IPS DF 4.7 (cell line): Measurements from ENCODE around the gene MTLN.
"Not testable (repeated sequence)": the region's sequence is repeated elsewhere in the genome, so short reads cannot be mapped to it uniquely, and the experiment has no call there.

ENCODE experiments used
- DNase-seq: peaks from one replicate; pipeline ENCODE4 v3.0.0-alpha.2; 2013; ENCODE audit warnings: low spot score; ENCODE audit errors: extremely low read depth

The MTLN gene

GRCh38 chr2:110211938-110212858 is at the start of gene MTLN:
Gene MTLN (minus strand): TSS chr2:110212547. CDS start chr2:110212525, 22 bp downstream.
- DNase-seq: no peak

DNA sequence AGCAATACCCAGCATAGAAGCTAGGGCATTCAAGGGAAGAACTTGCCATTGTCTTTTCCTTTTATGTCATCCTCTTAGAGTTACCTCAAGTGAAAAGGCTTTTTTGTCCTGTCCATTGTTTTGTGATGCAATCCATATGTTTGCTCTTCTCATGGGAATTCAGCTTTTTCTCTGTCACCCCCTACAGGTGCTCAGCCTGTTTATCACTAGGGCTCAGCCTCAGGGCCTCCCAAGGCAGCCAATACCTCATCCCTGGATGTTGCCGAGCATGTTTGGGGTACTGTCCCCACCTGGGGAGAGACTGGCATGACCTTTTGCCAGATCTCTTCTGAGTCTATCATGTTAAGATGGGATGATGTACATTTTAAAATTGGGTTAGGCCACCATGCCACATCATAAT is 49.6 kb upstream of the MTLN start:
- DNase-seq: not testable (repeated sequence)

DNA sequence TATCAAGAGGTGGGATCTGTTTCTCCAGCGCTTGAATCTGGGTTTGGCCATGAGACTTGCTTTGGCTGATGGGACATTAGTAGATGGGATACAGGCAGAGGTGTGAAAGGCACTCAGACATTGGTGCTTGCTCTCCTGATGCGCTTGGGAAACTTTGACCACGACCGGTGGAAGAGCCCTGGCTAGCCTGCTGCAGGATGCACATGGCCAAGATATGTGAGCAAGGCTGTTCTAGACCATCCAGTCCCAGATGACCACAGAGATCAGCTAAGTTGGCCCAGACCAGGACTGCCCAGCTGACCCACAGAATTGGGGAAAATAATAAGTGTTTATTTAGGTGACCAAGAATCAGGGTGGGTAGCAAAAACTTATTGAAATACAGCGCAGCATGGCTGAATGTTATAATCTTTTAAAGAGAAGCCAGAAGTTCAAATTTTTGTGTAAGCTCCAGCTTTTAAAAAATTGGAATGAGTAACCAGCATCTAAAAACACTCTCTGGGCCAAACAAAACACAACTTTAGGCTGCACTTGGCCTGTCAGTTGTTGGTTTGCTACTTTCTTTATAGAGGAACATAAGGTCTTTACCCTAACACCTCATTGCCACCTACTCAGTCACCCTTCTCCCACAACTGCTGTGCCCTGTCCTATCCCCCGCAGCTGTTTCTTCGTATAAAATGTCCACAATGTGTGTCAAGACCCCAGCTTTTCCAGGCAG is 35.9 kb upstream of the MTLN start:
- not testable (repeated sequence) for DNase-seq

DNA sequence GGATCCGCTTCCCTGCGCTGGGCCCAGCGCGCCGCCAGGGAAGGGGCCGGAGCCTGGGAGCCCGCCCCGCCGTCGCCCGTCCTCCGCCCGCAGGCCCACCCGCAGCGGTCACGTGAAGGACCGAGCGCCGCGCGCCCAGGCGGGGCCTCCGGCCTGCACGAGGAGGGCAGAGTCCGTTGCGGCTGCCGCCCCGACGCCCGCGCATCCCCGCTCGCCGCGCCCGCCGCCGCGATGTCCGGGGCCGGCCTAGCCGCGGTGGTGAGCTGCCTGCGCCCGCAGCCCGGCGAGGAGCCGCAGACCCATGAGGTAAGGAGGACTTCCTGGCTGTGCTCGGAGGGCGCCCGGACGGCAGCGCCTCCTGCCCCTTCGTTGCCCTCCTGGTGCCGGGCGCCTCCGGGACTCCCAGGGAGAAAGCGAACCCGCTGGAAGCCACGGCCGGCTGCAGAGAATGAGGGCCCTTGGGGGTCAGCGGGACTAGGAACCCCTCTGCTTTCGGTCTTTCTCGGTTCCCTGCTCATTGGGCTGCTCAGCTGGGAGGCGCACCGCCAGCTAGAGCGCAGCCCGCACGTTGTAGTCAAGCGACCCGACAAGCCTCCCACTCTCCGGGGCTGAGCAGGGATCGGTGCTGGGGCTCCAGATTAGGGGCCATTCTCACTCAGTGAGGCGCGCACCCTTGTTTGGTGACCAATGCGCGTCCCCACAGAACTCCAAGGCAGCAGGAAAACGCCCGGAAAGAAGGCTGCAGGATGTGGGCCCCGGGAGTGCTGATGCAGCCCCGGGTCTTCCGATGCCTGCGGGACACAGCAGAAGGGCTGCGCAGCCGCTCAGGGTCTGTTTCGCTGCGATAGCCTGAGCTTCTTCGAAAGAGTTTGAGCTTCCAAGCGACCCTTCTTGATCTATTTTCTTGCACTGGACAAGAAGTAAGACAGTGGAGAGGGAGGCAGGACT is 33.4 kb upstream of the MTLN start:
- DNase-seq: not testable (repeated sequence)

- not testable (repeated sequence) for DNase-seq
These were observed 30.9 kb upstream of the MTLN start for GRCh38 chr2:110243283-110243682.

DNA sequence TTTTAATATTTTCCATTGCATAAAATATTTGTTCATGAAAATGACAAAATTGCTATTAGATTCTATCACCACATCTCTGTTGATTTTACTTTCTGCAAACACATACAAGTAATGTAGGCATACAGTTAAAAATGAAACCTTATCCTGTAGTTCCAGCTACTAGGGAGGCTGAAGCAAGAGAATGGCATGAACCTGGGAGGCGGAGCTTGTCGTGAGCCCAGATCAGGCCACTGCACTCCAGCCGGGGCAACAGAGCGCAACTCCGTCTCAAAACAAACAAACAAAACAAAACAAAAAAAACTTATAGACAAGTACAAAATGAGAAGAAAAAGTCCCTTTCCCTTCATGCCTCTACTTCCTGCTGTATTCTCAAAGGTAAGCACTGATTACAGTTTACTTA is 22.2 kb upstream of the MTLN start:
- DNase-seq: not testable (repeated sequence)

- not testable (repeated sequence) for DNase-seq
These were observed 17.5 kb upstream of the MTLN start for GRCh38 chr2:110229886-110230285.

- DNase-seq: not testable (repeated sequence)
These were observed 10.3 kb upstream of the MTLN start for GRCh38 chr2:110222626-110223025.

GRCh38 chr2:110221938-110222337 is 9.6 kb upstream of the MTLN start:
- DNase-seq: no peak

- no peak for DNase-seq
These were observed 7.8 kb upstream of the MTLN start for GRCh38 chr2:110220190-110220564.

GRCh38 chr2:110219496-110220189 is 7.3 kb upstream of the MTLN start:
- DNase-seq: no peak

- DNase-seq: not testable (repeated sequence)
These were observed 6.5 kb upstream of the MTLN start for GRCh38 chr2:110218889-110219288.

GRCh38 chr2:110216803-110217202 is 4.5 kb upstream of the MTLN start:
- no peak for DNase-seq

- DNase-seq: no peak
These were observed 3.9 kb upstream of the MTLN start for GRCh38 chr2:110216199-110216598.

GRCh38 chr2:110215566-110216158 is 3.3 kb upstream of the MTLN start:
- no peak for DNase-seq

DNA sequence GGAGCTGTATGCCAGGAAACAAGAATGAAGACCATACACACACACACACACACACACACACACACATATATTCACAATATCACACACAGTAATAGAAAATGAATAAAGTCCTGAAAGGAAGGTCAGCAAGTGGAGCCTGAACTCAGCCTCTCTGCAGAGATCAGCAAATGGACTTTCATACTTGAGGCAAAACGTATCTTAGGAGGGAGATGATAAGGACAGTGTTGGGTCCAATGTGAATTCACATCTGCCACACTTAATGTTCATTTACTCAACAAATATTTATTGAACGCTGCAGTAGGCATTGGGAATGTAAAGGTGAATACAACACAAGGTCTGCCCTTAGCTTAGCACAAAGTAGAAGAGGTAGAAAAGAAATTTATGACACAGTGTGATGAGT is 2.7 kb upstream of the MTLN start:
- no peak for DNase-seq

GRCh38 chr2:110213522-110213921 is 1.2 kb upstream of the MTLN start:
- not testable (repeated sequence) for DNase-seq

DNA sequence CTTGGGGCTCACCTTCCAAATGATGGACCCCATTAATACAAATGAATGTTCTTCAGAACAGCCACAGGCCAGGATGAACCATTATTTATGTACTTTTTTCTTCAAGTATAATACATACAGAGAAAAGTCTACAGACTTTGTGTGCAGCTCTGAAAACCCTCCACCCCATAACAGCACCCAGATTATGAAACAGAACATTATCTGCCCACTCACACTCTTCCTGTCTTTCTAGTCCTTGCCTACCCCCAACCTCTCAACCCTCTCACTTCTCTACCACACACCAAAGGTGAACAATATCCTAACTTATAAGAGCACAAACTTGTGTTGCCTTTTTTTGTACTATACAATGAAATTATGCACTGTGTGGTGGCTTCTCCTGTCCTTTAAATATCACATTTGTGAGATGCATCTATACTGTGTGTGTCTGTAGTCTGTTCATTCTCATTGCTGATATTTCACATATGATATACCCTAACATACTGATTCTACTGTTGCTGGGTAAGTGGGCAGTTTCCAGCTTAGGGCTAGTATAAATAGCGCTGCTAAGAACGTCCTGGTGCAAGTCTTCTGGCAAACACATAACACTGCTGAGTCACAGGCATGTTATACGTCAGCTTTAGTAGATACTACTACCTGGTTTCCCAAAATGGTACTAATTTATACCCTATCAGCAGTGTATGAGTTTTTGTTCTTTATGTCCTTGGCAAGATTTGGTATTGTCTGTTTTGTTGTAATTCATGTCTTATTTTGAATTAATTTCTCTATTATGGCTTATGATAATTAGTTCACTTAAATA is 6.5 kb downstream of the MTLN start:
- no peak for DNase-seq
